ENCODE data around the gene TMIE. TPM values are rescaled to one million over a fixed set of nuclear protein-coding genes. Genes with fewer than 3 reads are reported as not detected.

Gene TMIE
- total RNA-seq, 1 donor from 2014 or later: 0.44 TPM

DNA sequence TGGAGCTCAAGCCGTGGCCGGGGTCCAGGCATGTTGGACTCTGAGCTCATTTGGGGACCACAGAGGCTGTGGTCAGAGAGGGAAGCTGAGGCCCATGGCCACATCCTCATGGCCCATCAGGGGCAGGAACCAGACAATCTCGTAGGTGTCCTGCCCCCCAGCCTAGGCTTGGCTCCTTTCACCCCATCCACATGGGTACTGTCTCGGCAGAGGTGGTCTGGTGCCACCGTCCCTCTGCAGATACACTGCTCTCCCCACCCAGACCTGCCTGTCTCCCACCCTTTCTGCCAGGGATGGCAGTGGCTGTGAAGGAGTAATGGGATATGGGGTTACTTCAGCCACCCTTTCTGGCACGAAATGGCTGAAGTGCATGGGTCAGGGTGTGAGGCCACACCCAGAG is 8.5 kb downstream of the TMIE start:
- ChIA-PET CTCF (interaction anchor here (1.5 kb wide), 1 partner anchor 10 kb away, joined by 3 read pairs; no protein-coding TSS in a partner anchor), POLR2A (no interaction called here)
- Mint-ChIP-seq H3K36me3 (ENCODE audit: low read depth) (no peaks in the 10 kb centered on the region), H3K27me3 (no peaks in the 10 kb centered on the region), H3K27ac (no peak overlapping the region), H3K4me1 (peaks cover 2% of the 10 kb centered on the region), H3K4me3 (no peak overlapping the region), H3K9me3 (no peaks in the 10 kb centered on the region)
- intact Hi-C loops (cut with micrococcal nuclease): no loop called here
- DNase-seq (no peak), ATAC-seq (ENCODE audit: low read depth) (no peak)
- TF ChIP-seq, protein P1, sequence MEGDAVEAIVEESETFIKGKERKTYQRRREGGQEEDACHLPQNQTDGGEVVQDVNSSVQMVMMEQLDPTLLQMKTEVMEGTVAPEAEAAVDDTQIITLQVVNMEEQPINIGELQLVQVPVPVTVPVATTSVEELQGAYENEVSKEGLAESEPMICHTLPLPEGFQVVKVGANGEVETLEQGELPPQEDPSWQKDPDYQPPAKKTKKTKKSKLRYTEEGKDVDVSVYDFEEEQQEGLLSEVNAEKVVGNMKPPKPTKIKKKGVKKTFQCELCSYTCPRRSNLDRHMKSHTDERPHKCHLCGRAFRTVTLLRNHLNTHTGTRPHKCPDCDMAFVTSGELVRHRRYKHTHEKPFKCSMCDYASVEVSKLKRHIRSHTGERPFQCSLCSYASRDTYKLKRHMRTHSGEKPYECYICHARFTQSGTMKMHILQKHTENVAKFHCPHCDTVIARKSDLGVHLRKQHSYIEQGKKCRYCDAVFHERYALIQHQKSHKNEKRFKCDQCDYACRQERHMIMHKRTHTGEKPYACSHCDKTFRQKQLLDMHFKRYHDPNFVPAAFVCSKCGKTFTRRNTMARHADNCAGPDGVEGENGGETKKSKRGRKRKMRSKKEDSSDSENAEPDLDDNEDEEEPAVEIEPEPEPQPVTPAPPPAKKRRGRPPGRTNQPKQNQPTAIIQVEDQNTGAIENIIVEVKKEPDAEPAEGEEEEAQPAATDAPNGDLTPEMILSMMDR (IDR thresholded peaks at IDR 0.05): no peak

DNA sequence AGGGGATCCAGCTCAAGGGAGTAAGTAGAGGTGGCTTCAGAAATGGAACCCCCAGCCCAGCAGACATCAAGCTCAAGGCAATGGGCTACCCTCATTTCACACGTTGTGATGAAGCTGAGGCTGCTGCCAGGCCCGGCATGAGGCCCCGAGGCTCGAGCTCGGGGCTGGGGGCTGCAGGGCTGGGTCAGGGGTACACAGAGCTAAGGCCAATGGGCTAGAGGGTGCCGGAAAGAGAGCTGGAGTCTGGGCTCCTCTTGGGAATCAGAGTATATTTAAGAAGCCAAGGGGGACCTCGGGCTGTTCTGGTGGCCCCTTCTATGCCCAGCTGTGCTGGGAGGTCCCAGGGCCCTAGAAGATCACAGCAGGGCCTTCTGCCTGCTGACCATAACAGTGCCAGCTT is 9.0 kb downstream of the TMIE start:
- Mint-ChIP-seq H3K36me3 (ENCODE audit: low read depth) (no peaks in the 10 kb centered on the region), H3K27ac (no peak overlapping the region), H3K4me3 (no peak overlapping the region), H3K9me3 (no peaks in the 10 kb centered on the region), H3K4me1 (peaks cover 2% of the 10 kb centered on the region), H3K27me3 (no peaks in the 10 kb centered on the region)
- CTCF ChIA-PET: no interaction called here
- TF ChIP-seq, protein P1 (IDR thresholded peaks at IDR 0.05): no peak
- no peak for ATAC-seq (ENCODE audit: low read depth)
- no peak for DNase-seq
- POLR2A ChIA-PET: no interaction called here
- intact Hi-C loops (cut with micrococcal nuclease): no loop called here

DNA sequence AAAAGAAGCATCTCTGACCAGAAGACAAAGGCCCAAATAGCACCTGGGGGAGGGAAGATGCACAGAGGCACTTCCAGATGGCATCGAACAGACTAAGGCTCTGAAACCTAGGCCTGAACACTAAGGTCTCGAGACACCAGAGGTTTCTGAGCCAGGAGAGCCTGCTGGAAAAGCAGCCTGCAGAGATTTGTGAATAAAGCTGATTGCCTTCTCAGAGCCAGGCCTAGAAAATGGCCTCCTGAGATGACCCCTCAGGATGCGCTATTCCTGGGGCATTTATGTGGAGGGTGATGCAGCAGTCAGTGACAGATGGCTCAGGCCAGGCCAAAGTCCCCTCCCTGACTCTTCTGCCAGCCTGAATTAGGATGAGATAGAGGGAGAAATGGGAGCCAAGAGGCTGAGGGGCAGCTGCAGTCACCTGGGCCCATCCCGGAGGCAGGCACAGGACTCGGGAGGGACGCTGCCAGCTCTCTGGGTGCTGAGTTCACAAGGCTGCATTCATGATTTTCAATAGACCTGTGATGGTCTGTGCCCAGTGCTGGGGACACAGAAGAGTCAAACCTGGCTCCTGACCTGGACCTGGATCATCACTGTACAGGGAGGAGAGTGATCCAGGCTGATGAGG is 9.6 kb downstream of the TMIE start:
- no peaks in the 10 kb centered on the region for H3K36me3 Mint-ChIP-seq (ENCODE audit: low read depth)
- no peak overlapping the region for H3K4me3 Mint-ChIP-seq
- peak; percentile 9 for DNase-seq
- CTCF ChIA-PET: interaction anchor here (1.2 kb wide), 1 partner anchor 222 kb away, joined by 4 read pairs; no protein-coding TSS in a partner anchor
- intact Hi-C loops (cut with micrococcal nuclease): no loop called here
- no peak for ATAC-seq (ENCODE audit: low read depth)
- peaks cover 1% of the 10 kb centered on the region for H3K27me3 Mint-ChIP-seq
- peaks cover 2% of the 10 kb centered on the region for H3K4me1 Mint-ChIP-seq
- POLR2A ChIA-PET: no interaction called here
- TF ChIP-seq, protein P1 (IDR thresholded peaks at IDR 0.05): no peak
- H3K27ac Mint-ChIP-seq: no peak overlapping the region
- no peaks in the 10 kb centered on the region for H3K9me3 Mint-ChIP-seq

DNA sequence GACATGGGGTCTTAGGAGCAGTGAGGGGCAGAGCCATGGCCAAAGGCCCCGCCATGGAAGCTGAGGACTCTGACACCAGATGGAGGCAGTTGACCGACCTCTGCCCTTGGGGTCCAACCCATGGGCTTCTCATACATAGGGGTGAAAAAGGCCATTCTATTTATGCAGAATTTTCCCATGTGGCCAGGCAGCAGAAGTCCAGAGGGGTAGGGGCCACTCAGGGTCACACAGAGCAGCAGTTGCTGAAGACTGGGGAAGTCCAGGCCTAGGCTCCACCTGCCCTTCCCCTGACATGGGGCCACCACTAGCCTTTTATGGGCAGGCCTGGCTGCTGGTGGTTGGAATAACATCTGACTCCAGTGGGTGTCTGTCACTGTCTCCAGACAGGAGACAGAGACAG is 10.1 kb downstream of the TMIE start:
- CTCF ChIA-PET: interaction anchor here (1.2 kb wide), 1 partner anchor 223 kb away, joined by 4 read pairs; no protein-coding TSS in a partner anchor
- Mint-ChIP-seq H3K4me1 (peaks cover 2% of the 10 kb centered on the region), H3K36me3 (ENCODE audit: low read depth) (no peaks in the 10 kb centered on the region), H3K27ac (no peak overlapping the region), H3K27me3 (peaks cover 3% of the 10 kb centered on the region), H3K4me3 (no peak overlapping the region), H3K9me3 (no peaks in the 10 kb centered on the region)
- DNase-seq: peak; percentile 5
- ATAC-seq (ENCODE audit: low read depth): no peak
- TF ChIP-seq, protein P1 (IDR thresholded peaks at IDR 0.05): no peak
- POLR2A ChIA-PET: no interaction called here
- intact Hi-C loops (cut with micrococcal nuclease): no loop called here

DNA sequence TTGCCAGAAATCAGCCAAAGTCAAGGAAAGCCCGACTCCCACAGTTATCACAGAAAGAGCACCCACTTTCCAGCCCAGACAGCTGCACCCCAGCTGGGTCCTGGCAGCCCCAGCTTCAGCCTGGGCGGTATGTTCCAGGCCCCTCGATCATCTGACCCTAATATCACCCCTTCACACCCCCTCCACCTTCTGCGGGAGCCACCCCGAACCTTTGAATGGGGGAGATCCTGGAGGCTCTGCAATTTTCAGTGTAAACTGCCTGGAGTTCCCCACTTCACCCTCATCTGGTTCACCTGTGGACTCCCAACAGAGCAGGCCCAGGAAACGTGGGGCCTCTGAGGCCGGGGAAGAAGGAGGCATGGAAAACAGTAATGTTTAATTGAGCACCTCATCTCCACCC is 10.6 kb downstream of the TMIE start:
- H3K4me1 Mint-ChIP-seq: peaks cover 2% of the 10 kb centered on the region
- intact Hi-C loops (cut with micrococcal nuclease): no loop called here
- ATAC-seq (ENCODE audit: low read depth) (no peak), DNase-seq (peak; percentile 4)
- H3K9me3 Mint-ChIP-seq: no peaks in the 10 kb centered on the region
- TF ChIP-seq, protein P1 (IDR thresholded peaks at IDR 0.05): no peak
- no peaks in the 10 kb centered on the region for H3K36me3 Mint-ChIP-seq (ENCODE audit: low read depth)
- H3K27me3 Mint-ChIP-seq: peaks cover 3% of the 10 kb centered on the region
- H3K27ac Mint-ChIP-seq: no peak overlapping the region
- ChIA-PET POLR2A (no interaction called here), CTCF (interaction anchor here (1.2 kb wide), 1 partner anchor 223 kb away, joined by 4 read pairs; no protein-coding TSS in a partner anchor)
- H3K4me3 Mint-ChIP-seq: no peak overlapping the region

All from activated B cell treated with CpG ODN at 0.5 μM for 24 hours (primary cell).